HG03571 (cell line): ENCODE measurements around the gene ZNF296.

Source experiments
- ATAC-seq: cut with Tn5 transposase; IDR thresholded peaks from one replicate; pipeline ENCODE4 v1.9.1; 2021; ENCODE audit not compliant: unreplicated experiment

ZNF296 gene

GRCh38 chr19:45027371-45027770 is 48.9 kb downstream of the ZNF296 start:
- no peak for ATAC-seq

GRCh38 chr19:45025264-45025663 is 51.0 kb downstream of the ZNF296 start:
- ATAC-seq, result no peak

- no peak for ATAC-seq
Measured at GRCh38 chr19:45023048-45023447, 53.2 kb downstream of the ZNF296 start.

GRCh38 chr19:45021971-45022370 is 54.3 kb downstream of the ZNF296 start:
- ATAC-seq, result no peak
